GM18505 (cell line): ENCODE results near the gene PRDM16.
"Not testable (repeated sequence)": the region's sequence is repeated elsewhere in the genome, so short reads cannot be mapped to it uniquely, and the experiment has no call there.

Experiments used
- ATAC-seq: cut with Tn5 transposase; IDR thresholded peaks from one replicate; pipeline ENCODE4 v1.9.1; 2021; ENCODE audit not compliant: unreplicated experiment
- POLR2A ChIP-seq: IDR thresholded peaks from 4 replicates; pipeline ENCODE4 v1.6.1; 2011; ENCODE audit warnings: borderline replicate concordance; ENCODE audit not compliant: insufficient read depth, insufficient read length; ENCODE audit errors: extremely low read depth

PRDM16 gene

GRCh38 chr1:3082571-3083516 lies 13.8 kb downstream of the PRDM16 start:
- TF ChIP-seq POLR2A = no peak
- ATAC-seq = no peak

- no peak for ATAC-seq
- TF ChIP-seq POLR2A = no peak
Observed at GRCh38 chr1:3084154-3084553, 15.2 kb downstream of the PRDM16 start.

- no peak for TF ChIP-seq POLR2A
- ATAC-seq = no peak
Observed at GRCh38 chr1:3084726-3085125, 15.7 kb downstream of the PRDM16 start.

- TF ChIP-seq POLR2A = no peak
- ATAC-seq = no peak
Observed at GRCh38 chr1:3085721-3086120, 16.7 kb downstream of the PRDM16 start.

- no peak for ATAC-seq
Observed at GRCh38 chr1:3086272-3086974, 17.4 kb downstream of the PRDM16 start.

GRCh38 chr1:3087049-3087448 lies 18.0 kb downstream of the PRDM16 start:
- TF ChIP-seq POLR2A = no peak
- no peak for ATAC-seq

More at GRCh38 chr1:3086272-3086974, 17.4 kb downstream of the PRDM16 start:
- TF ChIP-seq POLR2A = no peak

GRCh38 chr1:3087946-3088668 lies 19.1 kb downstream of the PRDM16 start:
- not testable (repeated sequence) for ATAC-seq

GRCh38 chr1:3089490-3089889 lies 20.5 kb downstream of the PRDM16 start:
- ATAC-seq = no peak
- TF ChIP-seq POLR2A = no peak

GRCh38 chr1:3091334-3091733 lies 22.3 kb downstream of the PRDM16 start:
- no peak for ATAC-seq
- TF ChIP-seq POLR2A = no peak

GRCh38 chr1:3092530-3092929 lies 23.5 kb downstream of the PRDM16 start:
- TF ChIP-seq POLR2A = no peak
- no peak for ATAC-seq

GRCh38 chr1:3093898-3094626 lies 25.1 kb downstream of the PRDM16 start:
- TF ChIP-seq POLR2A = no peak
- ATAC-seq = no peak

GRCh38 chr1:3094863-3095780 lies 26.1 kb downstream of the PRDM16 start:
- ATAC-seq = no peak
- TF ChIP-seq POLR2A = no peak
